CD14-positive monocyte (primary cell): Measurements from ENCODE around the gene SERPINB4. TPM values are rescaled to one million over a fixed set of nuclear protein-coding genes. Genes with fewer than 3 reads are reported as not detected.
"Not testable (repeated sequence)": the region's sequence is repeated elsewhere in the genome, so short reads cannot be mapped to it uniquely, and the experiment has no call there.

Source experiments
- DNase-seq, 3 donors: peaks; one replicate each; pipeline ENCODE4 v3.0.0-alpha.2; 2011 to 2022
- H2AFZ ChIP-seq: 2 replicates; pipeline ENCODE4 v1.6.0; 2012; ENCODE audit warnings: mild to moderate bottlenecking, low read depth, low read length, inconsistent platforms; ENCODE audit not compliant: insufficient read depth, poor library complexity, severe bottlenecking
- H3K27ac ChIP-seq, 2 donors: 1 replicate in 1 of 2; 2 replicates in 1 of 2; pipeline ENCODE4 v1.5.1; 2012 to 2013; ENCODE audit warnings: low read length in 2 of 2, control low read depth in 1 of 2, inconsistent platforms in 1 of 2, low read depth in 1 of 2, mild to moderate bottlenecking in 1 of 2
- H3K27me3 ChIP-seq, 2 donors: one replicate each; pipeline versions ENCODE4 v1.6.0 to v1.6.1; 2011 to 2013; ENCODE audit warnings: low read length in 2 of 2; ENCODE audit not compliant: control insufficient read depth in 2 of 2, insufficient read depth in 2 of 2
- H3K36me3 ChIP-seq, 2 donors: replicated peaks in 1 of 2; 1 replicate in 1 of 2; 2 replicates in 1 of 2; pipeline versions ENCODE4 v1.5.1 to v1.6.1; 2012 to 2013; ENCODE audit warnings: low read length in 2 of 2, control low read depth in 1 of 2, inconsistent platforms in 1 of 2, mild to moderate bottlenecking in 1 of 2; ENCODE audit not compliant: insufficient read depth in 2 of 2, control insufficient read depth in 1 of 2
- H3K4me1 ChIP-seq, 2 donors: 1 replicate in 1 of 2; 2 replicates in 1 of 2; pipeline versions ENCODE4 v1.5.1 to v1.6.1; 2012 to 2013; ENCODE audit warnings: low read length in 2 of 2, control low read depth in 1 of 2, inconsistent platforms in 1 of 2, mild to moderate bottlenecking in 1 of 2, moderate library complexity in 1 of 2; ENCODE audit not compliant: insufficient read depth in 2 of 2, control insufficient read depth in 1 of 2
- H3K4me2 ChIP-seq: replicated peaks from 2 replicates; pipeline ENCODE3; 2012; ENCODE audit warnings: low read length, moderate library complexity, mild to moderate bottlenecking; ENCODE audit not compliant: poor library complexity, severe bottlenecking; ENCODE audit errors: extremely low read depth
- H3K4me3 ChIP-seq, 3 experiments: fragments of 200-600 bp in 1 of 3; sonication (generic) in 1 of 3; replicated peaks in 1 of 3; 1 replicate in 2 of 3; 2 replicates in 1 of 3; pipeline ENCODE4 v1.5.1; 2011 to 2013; ENCODE audit warnings: low read length in 3 of 3, mild to moderate bottlenecking in 3 of 3, control low read depth in 2 of 3, low read depth in 2 of 3, inconsistent platforms in 1 of 3, moderate library complexity in 1 of 3
- H3K79me2 ChIP-seq: 2 replicates; pipeline ENCODE4 v1.6.0; 2012; ENCODE audit warnings: mild to moderate bottlenecking, control low read depth, inconsistent platforms, low read length, moderate library complexity; ENCODE audit not compliant: insufficient read depth
- H3K9ac ChIP-seq: 2 replicates; pipeline ENCODE4 v1.6.0; 2017; ENCODE audit warnings: low read length, mild to moderate bottlenecking; ENCODE audit not compliant: insufficient read depth, poor library complexity, severe bottlenecking
- H3K9me3 ChIP-seq, 2 donors: replicated peaks in 1 of 2; 1 replicate in 1 of 2; 2 replicates in 1 of 2; pipeline versions ENCODE4 v1.5.1 to v1.6.1; 2012 to 2013; ENCODE audit warnings: low read length in 2 of 2, control low read depth in 1 of 2; ENCODE audit not compliant: control insufficient read depth in 1 of 2, insufficient read depth in 1 of 2
- H4K20me1 ChIP-seq: 2 replicates; pipeline ENCODE4 v1.6.0; 2012; ENCODE audit warnings: mild to moderate bottlenecking, low read length, control low read depth, moderate library complexity; ENCODE audit not compliant: insufficient read depth
- H3K27ac Mint-ChIP-seq, 7 donors: one replicate each; pipeline ENCODE4 v1.8.0; 2020; ENCODE audit warnings: mild to moderate bottlenecking in 7 of 7, mixed read lengths in 7 of 7, moderate library complexity in 6 of 7, inconsistent platforms in 2 of 7
- H3K27me3 Mint-ChIP-seq, 3 donors: one replicate each; pipeline ENCODE4 v1.8.0; 2021 to 2022; ENCODE audit warnings: low read depth in 3 of 3, mild to moderate bottlenecking in 3 of 3, mixed read lengths in 3 of 3, moderate library complexity in 3 of 3, inconsistent platforms in 1 of 3
- H3K36me3 Mint-ChIP-seq, 2 donors: one replicate each; pipeline ENCODE4 v1.8.0; 2020; ENCODE audit warnings: mixed read lengths in 2 of 2, inconsistent platforms in 1 of 2, mild to moderate bottlenecking in 1 of 2
- H3K4me1 Mint-ChIP-seq: one replicate; pipeline ENCODE4 v1.8.0; 2020; ENCODE audit warnings: mild to moderate bottlenecking, mixed read lengths
- H3K4me3 Mint-ChIP-seq, 2 donors: one replicate each; pipeline ENCODE4 v1.8.0; 2020; ENCODE audit warnings: mild to moderate bottlenecking in 2 of 2, mixed read lengths in 2 of 2, moderate library complexity in 1 of 2
- H3K9me3 Mint-ChIP-seq, 7 donors: one replicate each; pipeline ENCODE4 v1.8.0; 2020 to 2022; ENCODE audit warnings: mixed read lengths in 7 of 7, mild to moderate bottlenecking in 6 of 7, moderate library complexity in 6 of 7, inconsistent platforms in 2 of 7
- WGBS: methylation state at CpG from one replicate; pipeline ENCODE4 v1.1.5; 2013; ENCODE audit warnings: missing lambda C conversion rate; ENCODE audit not compliant: insufficient coverage; 5-methylcytosine and 5-hydroxymethylcytosine counted together
- intact Hi-C, 2 donors: fragments of 100-400 bp; cut with micrococcal nuclease; formaldehyde crosslinking; loops; one replicate each; pipeline versions ENCODE4 v1.15.0 to v1.15.1; 2023
- polyA plus RNA-seq, 3 donors: library from polyadenylated mRNA; depleted of rRNA in 1 of 3; unstranded in 2 of 3; stranded (reverse) in 1 of 3; fragments of 300-500 nt in 2 of 3; fragments of >200 nt in 1 of 3; fragmentation: Illumina TruSeq in 2 of 3; gene quantifications; 1 replicate in 2 of 3; 2 replicates in 1 of 3; pipeline ENCODE4 v1.2.3, GENCODE V29; 2012 to 2021
- TF ChIP-seq, protein P1 (sequence below): fragments of 200-600 bp; IDR thresholded peaks from one replicate; pipeline ENCODE4 v1.8.0; 2022; ENCODE audit warnings: antibody characterized with exemption, mild to moderate bottlenecking

The SERPINB4 gene
- polyA plus RNA-seq, 3 donors, result not detected

DNA sequence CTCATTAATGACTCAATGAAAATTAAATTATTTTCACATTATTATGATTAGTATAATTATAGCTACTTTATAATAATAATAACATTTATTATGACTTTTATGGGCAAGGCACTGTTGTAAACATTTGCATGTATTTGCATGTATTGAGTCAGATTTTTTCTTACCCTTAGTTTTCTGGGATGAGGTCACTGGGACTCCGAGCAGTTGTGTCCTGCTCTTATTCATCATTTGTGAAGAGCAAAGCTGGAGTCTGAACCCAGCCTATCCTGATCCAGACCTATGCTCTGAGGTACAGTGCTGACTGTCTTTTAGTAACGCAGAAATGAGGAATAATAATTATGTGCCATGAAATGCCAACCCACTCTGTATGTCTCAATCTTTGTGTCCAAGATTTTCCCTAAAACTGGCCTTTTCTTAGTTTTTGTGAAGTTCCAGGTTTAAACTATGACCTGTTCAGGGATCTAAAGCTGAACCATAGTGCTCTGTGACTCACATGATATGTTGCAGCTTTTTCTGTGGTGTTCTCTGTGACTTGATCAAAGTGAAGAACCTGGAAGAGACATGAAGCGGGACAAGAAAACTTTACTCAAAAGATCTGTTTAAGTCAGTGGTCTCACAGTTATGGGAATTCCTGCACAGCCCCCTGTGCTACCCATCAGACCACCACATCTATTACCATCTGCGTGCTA is 1.2 kb downstream of the SERPINB4 start:
- H3K9ac ChIP-seq, H3K4me3 ChIP-seq, H3K4me1 ChIP-seq, H3K27ac Mint-ChIP-seq, H2AFZ ChIP-seq, H4K20me1 ChIP-seq, H3K79me2 ChIP-seq, H3K27ac ChIP-seq, H3K27me3 ChIP-seq, H3K9me3 ChIP-seq, H3K36me3 ChIP-seq, intact Hi-C loops, H3K4me1 Mint-ChIP-seq, H3K36me3 Mint-ChIP-seq, H3K27me3 Mint-ChIP-seq, H3K4me2 ChIP-seq, H3K4me3 Mint-ChIP-seq, H3K9me3 Mint-ChIP-seq, DNase-seq: not testable (repeated sequence)
- WGBS, result 96% methylated on average over 2 of the region's 4 CpGs

DNA sequence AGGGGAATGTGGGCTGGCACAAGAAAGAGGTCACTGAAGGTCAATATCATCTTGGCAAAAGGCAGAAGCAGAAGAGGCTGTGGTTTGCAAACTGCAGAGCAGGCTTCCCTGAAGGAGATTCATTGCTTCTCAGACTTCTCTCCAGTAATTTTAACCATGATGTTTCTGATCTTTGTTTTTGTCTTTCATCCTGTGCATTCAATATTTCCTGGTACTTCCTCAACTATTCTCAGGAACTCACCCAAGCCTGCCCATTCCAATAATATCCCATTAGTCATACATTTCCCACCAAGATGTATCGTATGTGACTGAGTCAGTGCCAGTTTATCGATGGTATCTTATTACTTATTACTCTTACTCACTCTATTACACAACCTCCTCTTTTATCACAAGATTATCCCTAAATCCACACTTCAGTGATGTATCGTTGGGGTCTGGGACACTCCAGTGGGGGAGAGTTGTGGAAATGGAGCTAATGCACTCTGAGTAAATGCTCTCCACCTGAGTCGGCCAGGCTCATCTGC is 2.8 kb downstream of the SERPINB4 start:
- H3K4me3 Mint-ChIP-seq, H4K20me1 ChIP-seq, H3K9ac ChIP-seq, H3K27me3 Mint-ChIP-seq, H3K9me3 Mint-ChIP-seq, H3K27ac Mint-ChIP-seq, H3K27me3 ChIP-seq, H3K4me1 ChIP-seq, H3K4me3 ChIP-seq, H3K79me2 ChIP-seq, H3K4me1 Mint-ChIP-seq, intact Hi-C loops, H3K4me2 ChIP-seq, H2AFZ ChIP-seq, H3K36me3 ChIP-seq, H3K9me3 ChIP-seq, H3K27ac ChIP-seq, H3K36me3 Mint-ChIP-seq, DNase-seq: not testable (repeated sequence)
- 100% methylated on average over 1 of the region's 4 CpGs for WGBS

DNA sequence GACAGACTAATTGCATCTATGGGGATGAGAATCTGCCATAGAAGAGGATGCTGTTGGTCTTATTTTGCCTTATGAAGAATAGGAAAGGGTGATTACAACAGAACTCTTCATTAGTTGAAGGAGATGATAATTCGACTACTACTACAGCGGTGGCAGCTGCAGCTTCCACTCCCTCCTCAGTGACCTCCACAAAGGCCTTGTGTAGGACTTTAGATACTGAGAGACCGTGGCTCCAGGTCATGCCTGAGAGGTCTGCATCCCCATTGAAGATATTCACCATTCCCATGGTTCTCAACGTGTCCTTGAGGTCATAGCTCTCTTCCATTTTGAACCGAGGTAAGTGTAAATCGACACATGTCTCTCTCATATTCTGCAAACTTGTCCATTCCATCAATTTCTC is 6.4 kb downstream of the SERPINB4 start:
- TF ChIP-seq, protein P1, sequence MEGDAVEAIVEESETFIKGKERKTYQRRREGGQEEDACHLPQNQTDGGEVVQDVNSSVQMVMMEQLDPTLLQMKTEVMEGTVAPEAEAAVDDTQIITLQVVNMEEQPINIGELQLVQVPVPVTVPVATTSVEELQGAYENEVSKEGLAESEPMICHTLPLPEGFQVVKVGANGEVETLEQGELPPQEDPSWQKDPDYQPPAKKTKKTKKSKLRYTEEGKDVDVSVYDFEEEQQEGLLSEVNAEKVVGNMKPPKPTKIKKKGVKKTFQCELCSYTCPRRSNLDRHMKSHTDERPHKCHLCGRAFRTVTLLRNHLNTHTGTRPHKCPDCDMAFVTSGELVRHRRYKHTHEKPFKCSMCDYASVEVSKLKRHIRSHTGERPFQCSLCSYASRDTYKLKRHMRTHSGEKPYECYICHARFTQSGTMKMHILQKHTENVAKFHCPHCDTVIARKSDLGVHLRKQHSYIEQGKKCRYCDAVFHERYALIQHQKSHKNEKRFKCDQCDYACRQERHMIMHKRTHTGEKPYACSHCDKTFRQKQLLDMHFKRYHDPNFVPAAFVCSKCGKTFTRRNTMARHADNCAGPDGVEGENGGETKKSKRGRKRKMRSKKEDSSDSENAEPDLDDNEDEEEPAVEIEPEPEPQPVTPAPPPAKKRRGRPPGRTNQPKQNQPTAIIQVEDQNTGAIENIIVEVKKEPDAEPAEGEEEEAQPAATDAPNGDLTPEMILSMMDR, result no peak
- Histone ChIP-seq H3K9ac (no peak overlapping the region), H3K27me3 (no peaks in the 10 kb centered on the region), H3K79me2 (no peaks in the 10 kb centered on the region), H4K20me1 (no peaks in the 10 kb centered on the region), H3K4me1 (no peaks in the 10 kb centered on the region), H3K36me3 (no peaks in the 10 kb centered on the region), H3K4me2 (no peak overlapping the region), H3K27ac (no peak overlapping the region), H3K4me3 (no peak overlapping the region), H2AFZ (no peak overlapping the region), H3K9me3 (no peaks in the 10 kb centered on the region)
- DNase-seq, result no peak
- 100% methylated on average over 1 of the region's 6 CpGs for WGBS
- intact Hi-C loops, result no loop called here
- Mint-ChIP-seq H3K9me3 (peaks cover 0 to 3% (median 0%) of the 10 kb centered on the region in 7 donors), H3K36me3 (no peaks in the 10 kb centered on the region), H3K4me1 (no peaks in the 10 kb centered on the region), H3K4me3 (no peak overlapping the region), H3K27me3 (peaks cover 0 to 5% (median 3%) of the 10 kb centered on the region in 3 donors), H3K27ac (no peak overlapping the region)
